ENCODE measurements around the gene ATP5MG.

The ATP5MG gene

GRCh38 chr11:118427707-118428106, 26.3 kb downstream of the ATP5MG start:
- DNase-seq (ENCODE audit: low read depth, low spot score) = no peak
- TF ChIP-seq CTCF (IDR thresholded peaks at IDR 0.05; ENCODE audit: insufficient read depth, low read length, missing control alignments) = no peak
- ChIA-PET CTCF (no interaction called here), POLR2A (interaction anchor here (1.1 kb wide), 1 partner anchor 12 kb away, joined by 3 read pairs; no protein-coding TSS in a partner anchor)
- no peak overlapping the region for H3K4me3 ChIP-seq (ENCODE audit: low read depth, low read length)

DNA sequence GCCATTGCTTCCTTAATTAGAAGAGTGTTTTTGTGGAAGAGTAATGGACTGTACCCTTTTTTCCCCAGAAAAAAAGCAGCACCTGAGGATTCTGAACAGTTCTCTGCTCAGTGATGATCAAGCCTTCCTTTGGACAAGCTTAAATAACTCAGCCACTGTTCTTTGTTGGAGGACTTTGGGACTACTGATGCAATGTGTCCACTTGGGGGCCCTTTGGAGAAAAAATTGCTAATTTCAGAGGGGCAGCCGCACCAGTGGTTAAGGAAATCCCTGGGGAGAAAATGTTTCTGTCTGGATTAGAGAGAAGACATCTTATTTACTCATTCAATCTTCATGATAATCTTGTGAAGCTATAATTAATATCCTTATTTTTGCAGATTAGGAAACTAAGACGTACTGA, 29.6 kb downstream of the ATP5MG start:
- POLR2A ChIA-PET = no interaction called here
- CTCF ChIA-PET = interaction anchor here (1.2 to 1.5 kb wide), 2 partner anchors 15 to 33 kb away, joined by 3 read pairs; no protein-coding TSS in a partner anchor
- DNase-seq (ENCODE audit: low read depth, low spot score) = no peak
- H3K4me3 ChIP-seq (ENCODE audit: low read depth, low read length) = no peak overlapping the region
- no peak for TF ChIP-seq CTCF (IDR thresholded peaks at IDR 0.05; ENCODE audit: insufficient read depth, low read length, missing control alignments)

- CTCF ChIA-PET = interaction anchor here (1.5 kb wide), 1 partner anchor 14 kb away, joined by 4 read pairs; no protein-coding TSS in a partner anchor
- POLR2A ChIA-PET = no interaction called here
- DNase-seq (ENCODE audit: low read depth, low spot score) = no peak
- no peak for TF ChIP-seq CTCF (IDR thresholded peaks at IDR 0.05; ENCODE audit: insufficient read depth, low read length, missing control alignments)
- H3K4me3 ChIP-seq (ENCODE audit: low read depth, low read length) = peak overlapping the region; percentile 64
Observed at GRCh38 chr11:118434123-118434552, 32.7 kb downstream of the ATP5MG start.

DNA sequence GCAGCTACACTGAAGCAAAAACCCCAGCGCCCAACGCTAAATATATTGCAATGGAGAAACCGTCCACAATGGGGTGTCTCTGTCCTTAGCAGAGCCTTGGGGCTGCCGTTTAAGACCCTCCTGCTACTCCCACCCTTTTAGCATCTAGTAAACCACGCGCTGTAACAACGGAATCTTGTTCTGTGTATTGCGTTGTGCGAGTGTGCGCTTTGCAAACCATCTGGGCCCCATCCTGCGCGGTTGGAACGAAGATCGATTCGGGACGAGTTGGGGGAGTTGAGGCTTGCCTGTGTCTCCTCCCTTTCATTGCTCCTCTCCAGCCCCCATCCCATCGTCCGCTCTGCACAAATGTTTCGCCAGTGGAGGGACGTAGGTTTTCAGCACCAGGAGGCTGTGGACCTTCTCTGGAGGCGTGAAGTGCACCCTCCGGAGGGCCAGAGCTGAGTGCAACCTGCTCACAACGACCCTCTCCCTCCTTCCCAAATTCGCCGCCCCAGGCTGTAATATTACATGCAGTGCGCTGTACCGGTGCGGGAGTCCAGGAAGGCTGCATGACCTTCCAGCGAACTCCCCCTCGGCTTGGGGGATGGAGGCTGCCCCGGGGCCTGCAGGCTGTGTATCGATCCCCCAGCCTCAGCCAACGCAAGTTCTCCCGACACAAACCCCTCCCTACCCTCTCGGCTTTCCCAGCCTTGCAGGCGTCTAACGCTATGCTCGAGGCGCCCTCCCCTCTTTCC, 33.3 kb downstream of the ATP5MG start:
- ChIA-PET POLR2A (interaction anchor here (0.7 to 1.4 kb wide), 2 partner anchors 19 to 165 kb away, joined by 3 to 7 read pairs; no protein-coding TSS in a partner anchor), CTCF (interaction anchor here (1.5 kb wide), 1 partner anchor 14 kb away, joined by 4 read pairs; no protein-coding TSS in a partner anchor)
- DNase-seq (ENCODE audit: low read depth, low spot score) = no peak
- no peak for TF ChIP-seq CTCF (IDR thresholded peaks at IDR 0.05; ENCODE audit: insufficient read depth, low read length, missing control alignments)
- peak overlapping the region; percentile 64 for H3K4me3 ChIP-seq (ENCODE audit: low read depth, low read length)

- DNase-seq (ENCODE audit: low read depth, low spot score) = no peak
- TF ChIP-seq CTCF (IDR thresholded peaks at IDR 0.05; ENCODE audit: insufficient read depth, low read length, missing control alignments) = no peak
- POLR2A ChIA-PET = interaction anchor here (0.6 to 1.4 kb wide), 5 partner anchors 10 to 165 kb away, joined by 3 to 7 read pairs (median 3); no protein-coding TSS in a partner anchor
- CTCF ChIA-PET = interaction anchor here (1.5 kb wide), 1 partner anchor 13 kb away, joined by 4 read pairs; no protein-coding TSS in a partner anchor
- H3K4me3 ChIP-seq (ENCODE audit: low read depth, low read length) = peak overlapping the region; percentile 64
Observed at GRCh38 chr11:118435290-118435892, 34.0 kb downstream of the ATP5MG start.

Measured in AG04449 (cell line).